Astrocyte (in vitro differentiated cells and primary cell): ENCODE data around the gene SPINK14. TPM values are rescaled to one million over a fixed set of nuclear protein-coding genes. Genes with fewer than 3 reads are reported as not detected.

Experiments used
- DNase-seq: peaks from one replicate; pipeline ENCODE4 v3.0.0-alpha.2; 2010; ENCODE audit warnings: low read depth
- FAIRE-seq: peaks from 2 replicates; lab custom pipeline; 2011; peaks lifted over from hg19 to GRCh38; lab: Jason Lieb, UNC
- H2AFZ ChIP-seq: 2 replicates; pipeline ENCODE4 v1.6.0; 2012; ENCODE audit warnings: low read depth, low read length, inconsistent platforms
- H3K27ac ChIP-seq: 2 replicates; pipeline ENCODE4 v1.5.1; 2011; ENCODE audit warnings: low read depth, low read length, inconsistent platforms
- H3K27me3 ChIP-seq: 2 replicates; pipeline ENCODE4 v1.6.0; 2011; ENCODE audit warnings: low read length, inconsistent platforms; ENCODE audit not compliant: insufficient read depth
- H3K36me3 ChIP-seq: 2 replicates; pipeline ENCODE4 v1.5.1; 2011; ENCODE audit warnings: low read length, inconsistent platforms; ENCODE audit not compliant: insufficient read depth
- H3K4me1 ChIP-seq: 2 replicates; pipeline ENCODE4 v1.5.1; 2011; ENCODE audit warnings: low read length, inconsistent platforms; ENCODE audit not compliant: insufficient read depth
- H3K4me2 ChIP-seq: 2 replicates; pipeline ENCODE4 v1.6.0; 2012; ENCODE audit warnings: low read length, inconsistent platforms
- H3K4me3 ChIP-seq: 2 replicates; pipeline ENCODE4 v1.5.1; 2011; ENCODE audit warnings: low read depth, mild to moderate bottlenecking, low read length, inconsistent platforms; ENCODE audit not compliant: insufficient read depth
- H3K79me2 ChIP-seq: 2 replicates; pipeline ENCODE4 v1.6.0; 2012; ENCODE audit warnings: mild to moderate bottlenecking, low read length, inconsistent platforms; ENCODE audit not compliant: insufficient read depth
- H3K9ac ChIP-seq: 2 replicates; pipeline ENCODE4 v1.6.0; 2012; ENCODE audit warnings: mild to moderate bottlenecking, low read length, inconsistent platforms
- H3K9me3 ChIP-seq: 2 replicates; pipeline ENCODE4 v1.5.1; 2012; ENCODE audit warnings: low read depth, mild to moderate bottlenecking, low read length, inconsistent platforms; ENCODE audit not compliant: insufficient read depth
- H4K20me1 ChIP-seq: 2 replicates; pipeline ENCODE4 v1.6.0; 2012; ENCODE audit warnings: low read length, inconsistent platforms; ENCODE audit not compliant: insufficient read depth
- H3K27ac Mint-ChIP-seq: one replicate; pipeline ENCODE4 v1.8.0; 2021; ENCODE audit warnings: mild to moderate bottlenecking, mixed read lengths; ENCODE audit not compliant: unreplicated experiment
- H3K27me3 Mint-ChIP-seq: one replicate; pipeline ENCODE4 v1.8.0; 2021; ENCODE audit warnings: low read depth, mixed read lengths; ENCODE audit not compliant: unreplicated experiment
- H3K36me3 Mint-ChIP-seq: one replicate; pipeline ENCODE4 v1.8.0; 2021; ENCODE audit warnings: low read depth, mixed read lengths; ENCODE audit not compliant: unreplicated experiment
- H3K4me1 Mint-ChIP-seq: one replicate; pipeline ENCODE4 v1.8.0; 2021; ENCODE audit warnings: low read depth, mixed read lengths; ENCODE audit not compliant: unreplicated experiment
- H3K4me3 Mint-ChIP-seq: one replicate; pipeline ENCODE4 v1.8.0; 2021; ENCODE audit warnings: mild to moderate bottlenecking, moderate library complexity, mixed read lengths; ENCODE audit not compliant: unreplicated experiment
- H3K9me3 Mint-ChIP-seq: one replicate; pipeline ENCODE4 v1.8.0; 2021; ENCODE audit warnings: mild to moderate bottlenecking, mixed read lengths; ENCODE audit not compliant: unreplicated experiment
- CTCF ChIP-seq: IDR thresholded peaks from 2 replicates; pipeline ENCODE4 v1.5.1; 2011; ENCODE audit warnings: low read depth, mild to moderate bottlenecking, inconsistent platforms, low read length, moderate library complexity; ENCODE audit not compliant: insufficient read depth
- EZH2 ChIP-seq: IDR thresholded peaks from 2 replicates; pipeline ENCODE4 v1.6.1; 2012; ENCODE audit warnings: mild to moderate bottlenecking, low read length, inconsistent platforms; ENCODE audit not compliant: insufficient read depth
- total RNA-seq: library from RNA; stranded (reverse); gene quantifications from 2 replicates; pipeline ENCODE4 v1.2.1, GENCODE V29; 2021

Gene SPINK14
- total RNA-seq, 1 donor from 2014 or later: not detected

- no peak for TF ChIP-seq EZH2
- no peak overlapping the region for H3K27ac ChIP-seq
- FAIRE-seq (no peak), DNase-seq (no peak)
- H3K4me2 ChIP-seq: no peak overlapping the region
- H3K4me1 ChIP-seq: no peaks in the 10 kb centered on the region
- H4K20me1 ChIP-seq: no peaks in the 10 kb centered on the region
- no peak overlapping the region for H3K4me3 ChIP-seq
- no peak overlapping the region for H3K9ac ChIP-seq
- no peaks in the 10 kb centered on the region for H3K36me3 Mint-ChIP-seq
- H3K9me3 Mint-ChIP-seq: no peaks in the 10 kb centered on the region
- no peaks in the 10 kb centered on the region for H3K4me1 Mint-ChIP-seq
- no peak overlapping the region for H3K4me3 Mint-ChIP-seq
- H2AFZ ChIP-seq: no peak overlapping the region
- no peaks in the 10 kb centered on the region for H3K36me3 ChIP-seq
- peaks cover 2% of the 10 kb centered on the region for H3K27me3 Mint-ChIP-seq
- no peaks in the 10 kb centered on the region for H3K27me3 ChIP-seq
- H3K27ac Mint-ChIP-seq: no peak overlapping the region
- H3K79me2 ChIP-seq: no peaks in the 10 kb centered on the region
- H3K9me3 ChIP-seq: no peaks in the 10 kb centered on the region
These were observed 53.2 kb downstream of the SPINK14 start for GRCh38 chr5:148221508-148221907.

DNA sequence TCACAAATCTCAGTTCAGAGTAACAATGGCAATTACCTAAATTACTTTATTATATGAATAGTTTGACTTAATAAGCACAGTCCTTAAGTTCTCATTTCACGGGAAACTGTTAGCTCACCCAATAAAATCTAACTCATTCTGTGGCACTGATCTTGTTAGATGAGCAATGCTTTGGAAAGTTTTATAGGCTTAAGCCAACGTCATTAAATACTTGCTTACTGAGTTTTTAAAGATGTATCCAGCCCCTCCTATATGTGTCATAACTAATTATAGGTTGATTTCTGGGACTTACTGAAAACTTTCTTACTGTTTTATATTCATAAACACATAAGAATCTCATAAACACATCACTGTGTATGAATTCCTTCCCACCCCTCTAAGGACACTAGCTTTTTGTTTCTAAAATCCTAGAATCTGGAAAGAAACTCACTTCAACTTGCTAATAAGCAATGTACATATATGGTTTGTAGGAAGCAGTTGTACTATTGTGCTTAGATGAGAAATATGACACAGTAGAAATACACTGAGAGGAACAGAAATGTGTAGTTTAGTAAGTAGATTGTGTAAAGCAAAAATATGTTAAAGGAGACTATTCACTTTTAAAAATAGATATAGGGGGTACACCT lies 55.9 kb downstream of the SPINK14 start:
- TF ChIP-seq CTCF (no peak), EZH2 (no peak)
- H3K79me2 ChIP-seq: no peaks in the 10 kb centered on the region
- no peak for DNase-seq
- H3K9me3 ChIP-seq: no peaks in the 10 kb centered on the region
- H3K9ac ChIP-seq: no peak overlapping the region
- Mint-ChIP-seq H3K27me3 (peaks cover 2% of the 10 kb centered on the region), H3K27ac (no peak overlapping the region), H3K4me1 (no peaks in the 10 kb centered on the region), H3K36me3 (no peaks in the 10 kb centered on the region), H3K9me3 (no peaks in the 10 kb centered on the region), H3K4me3 (no peak overlapping the region)
- H4K20me1 ChIP-seq: no peaks in the 10 kb centered on the region
- no peak overlapping the region for H3K27ac ChIP-seq
- H3K4me1 ChIP-seq: no peaks in the 10 kb centered on the region
- no peaks in the 10 kb centered on the region for H3K36me3 ChIP-seq
- no peak overlapping the region for H3K4me2 ChIP-seq
- H3K27me3 ChIP-seq: no peaks in the 10 kb centered on the region
- H3K4me3 ChIP-seq: no peak overlapping the region
- no peak for FAIRE-seq
- H2AFZ ChIP-seq: no peak overlapping the region

Other genes with a start within 250 kb of the SPINK14 start
- gene SPINK5, start 104.6 kb upstream of the SPINK14 start, total RNA-seq: 0.62 and 1.3 TPM in 2 replicates
- gene SPINK6, start 34.5 kb downstream of the SPINK14 start, total RNA-seq: not detected in 2 replicates
- gene MARCOL, start 70.0 kb downstream of the SPINK14 start, total RNA-seq: not detected in 2 replicates
- not detected in 2 replicates for gene SPINK13, start 100.2 kb downstream of the SPINK14 start, total RNA-seq
- not detected in 2 replicates for gene SPINK7, start 143.9 kb downstream of the SPINK14 start, total RNA-seq
- gene SPINK9, start 167.0 kb downstream of the SPINK14 start, total RNA-seq: not detected in 2 replicates
- gene FBXO38, start 215.4 kb downstream of the SPINK14 start, total RNA-seq: 36.2 and 38.8 TPM in 2 replicates